Glomerular visceral epithelial cell (primary cell): ENCODE results near the gene DAPL1.

Experiments used
- DNase-seq: peaks from one replicate; pipeline ENCODE4 v3.0.0-alpha.2; 2016; ENCODE audit errors: extremely low spot score

The DAPL1 gene, protein sequence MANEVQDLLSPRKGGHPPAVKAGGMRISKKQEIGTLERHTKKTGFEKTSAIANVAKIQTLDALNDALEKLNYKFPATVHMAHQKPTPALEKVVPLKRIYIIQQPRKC

DNA sequence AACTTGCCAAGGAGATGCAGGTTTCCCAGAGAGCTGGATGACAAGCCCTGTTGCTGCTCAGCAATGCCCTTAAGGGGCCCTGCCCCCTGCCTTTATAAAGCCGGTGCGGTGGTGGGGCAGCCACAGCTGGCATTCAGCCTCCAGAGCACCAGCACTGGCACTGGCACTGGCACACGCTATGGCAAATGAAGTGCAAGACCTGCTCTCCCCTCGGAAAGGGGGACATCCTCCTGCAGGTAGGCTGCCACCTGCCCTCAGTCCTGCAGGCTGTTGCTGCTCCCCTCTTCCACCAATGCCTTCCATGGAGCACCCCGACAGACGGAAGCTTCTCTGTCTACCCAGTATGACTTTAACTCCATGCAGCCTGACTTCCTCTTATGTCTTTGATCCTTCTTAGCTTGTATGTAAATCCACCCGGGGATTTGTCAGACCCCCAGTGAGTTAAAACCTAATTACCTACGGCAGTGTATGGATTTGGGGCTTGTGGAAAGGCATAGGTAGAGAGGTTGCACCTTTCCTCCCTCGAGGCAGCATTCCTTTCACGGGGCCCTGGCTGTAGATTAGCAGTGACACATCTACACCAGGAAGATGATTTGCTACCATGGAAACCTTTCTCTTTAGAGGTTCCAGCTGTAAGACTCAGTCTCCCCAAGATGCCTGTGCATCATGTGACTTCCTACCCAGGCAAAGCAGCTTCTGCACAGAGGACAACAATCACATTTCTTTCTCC lies at the start of gene DAPL1:
TSS of gene DAPL1 (plus strand) at position 123 of the 730 bp plus-strand sequence. CDS start at position 179, 56 bp downstream.
- DNase-seq, result peak; percentile 42

DNA sequence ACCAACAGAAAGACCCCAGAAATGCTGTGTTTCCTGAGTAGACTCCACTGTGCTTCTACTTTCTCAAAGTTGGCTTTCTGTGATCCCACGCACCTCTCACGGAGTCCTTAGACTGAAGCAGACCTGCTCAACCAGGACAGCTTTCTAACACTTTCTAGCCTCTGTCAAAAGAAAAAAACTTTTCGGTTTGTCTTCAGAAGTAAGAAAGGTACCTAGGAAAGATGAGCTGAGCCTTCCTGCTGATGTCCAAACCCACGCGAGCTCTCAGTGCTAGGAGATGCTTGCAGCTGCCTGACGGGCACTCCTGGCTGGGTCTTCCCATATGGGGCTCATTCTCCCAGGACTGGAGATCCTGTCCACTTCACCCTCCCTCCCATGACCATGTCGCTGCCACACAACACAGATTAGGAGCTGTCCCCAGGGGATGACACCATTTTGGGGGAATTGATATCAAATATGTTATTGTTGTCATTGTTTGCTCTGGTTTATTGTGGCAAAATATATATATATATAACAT lies 49.2 kb upstream of the DAPL1 start:
- no peak for DNase-seq

DNA sequence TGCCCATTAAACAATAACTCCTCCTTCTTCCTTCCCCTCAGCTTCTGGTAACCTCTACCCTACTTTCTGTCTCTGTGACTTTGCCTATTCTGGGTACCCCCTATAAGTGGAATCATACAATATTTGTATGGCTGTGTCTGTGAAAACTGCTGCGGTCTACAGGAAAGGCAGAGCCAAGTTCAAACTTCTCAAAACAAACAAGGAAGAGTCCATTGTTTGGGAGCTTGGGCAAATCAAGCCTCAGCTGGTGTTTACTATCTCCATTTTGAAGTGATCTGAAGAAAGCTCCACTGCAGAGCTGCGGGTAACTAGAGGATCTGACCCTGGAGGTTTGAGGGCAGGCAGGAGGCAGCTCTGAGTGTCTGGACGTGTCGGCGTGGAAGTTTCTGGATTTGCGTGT lies 48.6 kb upstream of the DAPL1 start:
- DNase-seq, result no peak

DNA sequence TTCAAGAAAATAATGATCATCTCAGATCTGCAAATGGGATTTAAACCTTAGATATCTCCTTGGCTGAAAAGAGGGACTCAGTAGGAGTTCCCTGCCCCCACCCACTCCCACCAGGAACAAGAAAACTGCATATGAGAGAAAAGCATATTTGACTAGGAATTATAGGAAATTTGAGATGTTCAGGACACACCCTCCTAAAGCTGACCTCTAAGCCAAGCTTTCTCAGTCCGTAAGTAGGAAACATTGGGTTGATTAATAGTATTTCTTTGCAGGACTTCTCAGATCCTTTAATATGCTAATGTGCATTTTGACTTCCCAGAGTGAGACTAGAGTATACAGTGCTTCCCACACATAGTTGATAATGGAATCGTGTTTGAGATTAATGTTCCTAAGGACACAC lies 47.8 kb upstream of the DAPL1 start:
- no peak for DNase-seq

DNA sequence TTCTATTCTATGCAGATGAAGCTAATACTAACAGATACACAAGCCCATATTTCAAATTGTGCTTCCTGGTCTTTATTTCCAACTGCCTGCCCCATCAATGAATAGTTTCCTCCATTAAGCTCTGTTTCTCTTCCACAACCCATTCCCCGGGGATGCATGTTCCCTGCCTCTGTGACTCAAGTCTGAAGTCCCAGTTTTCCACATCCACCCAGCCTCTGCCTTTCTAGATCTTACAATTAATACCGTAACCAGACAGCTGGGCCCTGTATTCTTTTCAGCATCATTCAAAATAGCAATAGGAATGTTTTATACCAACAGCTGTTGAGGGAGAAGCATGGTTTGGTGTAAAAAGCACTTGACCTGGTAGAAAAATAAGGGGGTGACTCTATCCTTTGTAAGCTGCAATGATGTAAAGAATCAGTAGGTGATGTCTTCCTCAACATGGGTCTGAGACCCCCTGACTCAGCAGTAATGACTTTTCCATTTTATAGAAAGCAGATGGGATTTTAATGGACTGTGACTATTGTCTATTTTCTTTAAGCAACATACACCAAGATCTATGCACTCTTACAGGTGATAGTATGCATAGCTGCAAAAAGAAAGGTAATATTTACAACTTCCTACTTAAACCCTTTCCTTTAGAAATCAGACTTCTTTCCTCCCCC lies 46.1 kb upstream of the DAPL1 start:
- DNase-seq, result no peak

DNA sequence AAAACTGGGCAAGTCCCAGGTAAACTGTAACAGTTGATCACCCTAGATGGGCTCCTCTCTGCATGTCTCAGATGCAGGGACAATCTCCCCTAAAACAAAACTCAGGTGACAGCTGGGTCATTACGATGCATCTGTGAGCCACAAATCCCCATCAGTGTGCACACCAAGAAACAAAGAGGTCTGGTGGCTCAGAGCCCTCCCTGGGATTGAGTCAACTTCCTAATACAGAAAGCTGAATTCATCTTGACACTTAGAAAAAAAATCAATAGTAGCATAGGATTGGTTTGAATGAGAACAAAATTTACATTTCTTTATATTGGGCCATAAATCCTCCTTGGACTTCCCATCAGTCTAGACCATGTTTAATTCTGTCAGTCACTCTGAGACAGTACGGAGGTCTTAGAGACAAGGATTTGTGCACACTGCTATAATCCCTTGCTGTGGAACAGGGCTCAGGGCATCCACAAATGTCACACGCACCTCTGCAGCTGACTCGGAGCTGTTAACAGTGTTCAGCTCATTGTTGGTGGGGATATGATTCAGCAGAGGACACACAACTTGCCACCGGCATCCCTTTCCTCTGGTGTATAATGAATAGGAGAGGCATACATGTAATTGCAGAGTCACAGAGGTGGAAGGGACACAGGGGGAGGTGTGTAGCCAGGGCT lies 44.5 kb upstream of the DAPL1 start:
- no peak for DNase-seq

DNA sequence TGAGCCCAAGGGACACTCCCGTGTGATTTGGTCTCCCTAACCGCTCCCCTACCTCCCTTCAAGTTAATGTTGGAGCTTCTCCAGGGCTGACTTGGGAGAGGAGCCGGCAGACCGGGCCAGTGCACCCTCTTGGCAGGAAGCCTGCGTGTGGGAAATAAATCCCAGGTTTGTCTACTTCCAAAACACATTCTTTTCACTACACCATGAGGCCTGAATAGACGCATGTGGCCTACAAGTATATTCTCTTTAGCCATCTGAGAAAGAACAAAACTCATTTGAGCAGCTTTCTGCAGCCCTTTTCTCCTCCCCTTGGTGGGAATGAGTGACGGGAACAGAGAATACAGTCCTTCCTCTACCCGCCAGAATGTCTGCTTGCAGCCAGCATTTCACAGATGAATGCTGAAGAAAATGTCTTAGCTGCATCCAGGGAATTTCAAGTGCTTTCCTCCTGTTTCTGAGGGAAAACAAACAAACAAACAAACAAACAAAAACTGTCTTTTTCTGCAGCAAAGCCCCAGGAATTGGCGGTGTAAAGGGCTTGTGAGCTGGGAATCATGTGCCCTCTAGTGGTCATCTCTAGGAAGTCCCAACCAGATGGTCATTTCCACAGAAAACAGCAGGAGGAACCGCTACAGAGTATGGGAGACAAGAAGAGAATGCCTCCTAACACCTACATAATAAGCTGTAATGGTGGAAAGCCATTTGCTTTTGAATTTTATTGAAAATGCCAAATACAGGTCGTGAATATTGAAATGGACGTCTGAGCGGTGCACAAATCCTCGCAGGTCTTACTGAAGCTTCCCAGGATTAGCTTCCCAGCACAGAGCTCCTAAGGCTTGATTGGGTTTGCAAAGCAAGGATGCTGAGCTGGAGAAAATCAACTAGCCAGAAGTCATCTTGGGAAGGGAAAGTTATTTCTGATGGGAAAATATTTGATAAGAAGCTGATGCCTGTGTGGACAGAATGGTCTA lies 41.2 kb upstream of the DAPL1 start:
- DNase-seq, result peak; percentile 64

DNA sequence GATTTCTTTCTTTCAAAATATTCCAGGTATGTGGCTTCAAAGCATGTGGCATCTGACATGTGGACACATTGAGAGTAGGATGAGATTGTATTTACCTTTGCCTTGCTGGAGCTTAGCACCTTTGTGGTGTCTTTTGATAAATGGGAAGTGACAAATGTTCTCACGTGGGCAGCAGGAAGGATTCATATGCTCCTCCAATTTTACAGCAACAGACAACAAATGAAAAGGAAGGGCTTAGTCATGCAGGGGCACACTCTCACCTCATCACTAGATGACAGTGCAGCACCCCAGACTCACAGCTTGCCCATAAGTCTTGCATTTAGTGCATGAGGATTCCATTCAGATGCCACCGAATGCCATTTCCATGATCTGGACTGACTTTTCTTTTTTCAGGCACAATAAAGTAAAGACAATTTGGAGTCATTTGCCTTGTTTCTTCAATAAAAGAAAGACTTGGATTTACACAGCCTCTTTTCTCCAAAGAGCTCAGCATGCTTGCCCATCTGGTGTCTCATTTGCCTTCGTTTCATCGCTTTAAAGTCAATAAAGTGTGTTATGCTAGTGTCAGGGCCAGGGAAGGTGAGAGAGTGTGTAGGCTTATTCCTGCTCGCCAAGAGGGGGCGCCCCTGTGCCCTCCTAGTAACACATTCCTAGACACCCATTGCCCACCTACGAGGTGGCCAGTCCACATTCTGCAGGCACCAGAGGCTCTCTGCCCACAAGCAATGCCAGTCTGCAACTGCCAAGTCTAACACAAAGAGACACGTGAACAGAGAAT lies 39.6 kb upstream of the DAPL1 start:
- DNase-seq, result no peak

DNA sequence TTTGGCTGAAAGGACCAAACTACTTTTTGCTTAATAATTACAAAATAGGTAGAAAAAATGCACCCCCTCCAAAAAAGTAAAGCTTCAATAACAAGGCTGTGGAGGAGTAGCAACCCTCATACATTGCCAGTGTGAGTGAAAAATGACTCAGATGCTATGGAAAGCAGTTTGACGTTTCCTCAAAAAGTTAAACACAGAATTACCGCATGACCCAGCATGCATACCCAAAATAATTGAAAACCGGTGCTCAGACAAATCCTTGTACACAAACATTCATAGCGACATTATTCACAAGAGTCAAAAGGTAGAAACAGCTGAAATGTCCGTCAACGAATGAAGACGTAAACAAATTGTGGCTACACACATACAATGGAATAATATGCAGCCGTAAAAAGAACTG lies 38.8 kb upstream of the DAPL1 start:
- no peak for DNase-seq

DNA sequence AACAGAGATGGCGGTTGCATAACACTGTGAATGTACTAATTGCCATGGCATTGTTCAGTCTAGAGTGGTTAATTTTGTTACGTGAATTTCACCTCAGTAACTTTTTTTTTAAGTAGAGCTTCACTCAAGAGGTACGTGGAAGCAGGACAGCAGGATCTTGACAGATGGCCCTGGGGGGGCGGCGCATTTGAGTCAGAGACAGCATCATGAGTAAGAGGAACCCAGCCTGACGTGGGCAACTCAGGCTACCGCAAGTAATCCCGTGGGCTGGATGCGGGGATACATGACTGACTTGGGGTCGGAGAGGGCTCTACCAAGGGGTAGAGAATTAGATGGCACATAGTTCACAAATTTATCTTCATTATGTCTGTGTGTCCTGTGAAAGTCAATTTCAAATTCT lies 38.1 kb upstream of the DAPL1 start:
- no peak for DNase-seq

DNA sequence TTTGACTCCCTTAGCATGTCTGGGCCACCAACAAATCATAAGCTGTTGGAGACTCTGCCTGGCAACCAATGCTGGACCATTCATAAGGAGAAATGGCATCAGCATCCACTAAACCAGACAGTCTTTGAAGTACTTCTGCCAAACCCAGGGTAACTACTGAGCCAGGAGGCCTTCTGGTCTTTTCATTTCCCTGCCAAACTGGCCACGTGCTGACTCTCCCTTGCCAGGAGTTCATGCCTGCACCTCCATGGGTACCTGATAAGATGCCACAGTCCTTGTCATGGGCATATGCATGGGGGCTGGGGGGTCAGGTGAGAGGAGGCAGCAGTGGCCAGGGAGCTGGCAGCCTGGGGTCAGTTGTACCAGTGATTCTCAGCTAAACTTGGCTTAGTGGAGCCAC lies 34.2 kb upstream of the DAPL1 start:
- DNase-seq, result no peak

DNA sequence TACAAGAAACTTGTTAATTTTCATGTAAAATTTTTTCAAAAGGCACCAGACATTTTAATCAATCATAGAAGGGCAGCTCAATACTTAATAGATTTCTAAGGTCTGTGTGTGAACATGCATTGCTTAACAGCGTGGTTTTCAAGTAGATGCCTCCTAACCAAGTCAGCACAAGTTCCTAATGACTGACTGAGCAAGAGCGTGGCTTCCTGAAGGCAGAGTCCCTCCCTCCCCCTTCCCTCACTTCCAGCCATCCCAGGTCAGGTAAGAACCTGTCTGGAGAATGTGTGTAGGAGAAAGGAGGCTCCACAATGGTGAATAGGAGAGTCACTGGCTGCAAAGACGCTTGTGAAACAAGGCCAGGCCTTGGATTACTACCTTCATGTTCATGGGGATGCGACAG lies 33.5 kb upstream of the DAPL1 start:
- DNase-seq, result peak; percentile 46

DNA sequence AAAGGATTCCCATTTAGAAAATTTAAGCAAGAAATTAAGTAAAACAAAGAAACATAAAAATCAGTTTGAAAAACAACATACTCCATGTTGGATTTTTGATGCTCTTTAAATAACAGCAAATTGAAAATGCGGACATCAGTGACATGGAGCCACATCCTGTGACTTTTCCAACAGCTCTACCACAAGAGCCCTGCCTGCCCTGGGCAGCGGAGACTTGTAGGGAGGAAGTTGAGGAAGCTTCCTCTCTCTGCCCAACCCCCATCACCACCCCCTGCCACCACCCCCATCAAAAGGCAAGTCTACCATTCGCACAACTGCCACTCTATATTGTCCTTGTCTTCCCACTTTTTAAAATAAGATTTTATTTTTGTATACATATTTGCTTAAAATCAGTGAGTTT lies 32.8 kb upstream of the DAPL1 start:
- no peak for DNase-seq

DNA sequence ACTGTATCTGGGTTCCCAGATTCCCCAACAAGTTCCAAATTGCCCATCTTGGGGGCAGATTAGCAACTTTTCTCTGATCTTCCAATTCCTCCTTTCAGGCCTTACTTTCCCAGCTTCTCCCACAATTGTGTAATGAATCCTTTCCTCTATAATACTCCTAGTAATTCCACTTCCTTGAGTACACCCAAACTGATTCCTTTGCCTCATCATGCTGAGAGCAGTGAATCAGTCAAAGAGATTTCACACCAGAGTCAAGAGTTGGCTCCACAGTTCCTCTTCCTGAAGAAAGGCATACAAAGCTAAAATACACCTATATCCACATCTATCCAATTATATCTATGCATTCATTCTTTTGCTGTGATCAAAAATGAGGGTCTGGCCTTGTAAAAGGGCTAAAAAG lies 28.6 kb upstream of the DAPL1 start:
- no peak for DNase-seq

DNA sequence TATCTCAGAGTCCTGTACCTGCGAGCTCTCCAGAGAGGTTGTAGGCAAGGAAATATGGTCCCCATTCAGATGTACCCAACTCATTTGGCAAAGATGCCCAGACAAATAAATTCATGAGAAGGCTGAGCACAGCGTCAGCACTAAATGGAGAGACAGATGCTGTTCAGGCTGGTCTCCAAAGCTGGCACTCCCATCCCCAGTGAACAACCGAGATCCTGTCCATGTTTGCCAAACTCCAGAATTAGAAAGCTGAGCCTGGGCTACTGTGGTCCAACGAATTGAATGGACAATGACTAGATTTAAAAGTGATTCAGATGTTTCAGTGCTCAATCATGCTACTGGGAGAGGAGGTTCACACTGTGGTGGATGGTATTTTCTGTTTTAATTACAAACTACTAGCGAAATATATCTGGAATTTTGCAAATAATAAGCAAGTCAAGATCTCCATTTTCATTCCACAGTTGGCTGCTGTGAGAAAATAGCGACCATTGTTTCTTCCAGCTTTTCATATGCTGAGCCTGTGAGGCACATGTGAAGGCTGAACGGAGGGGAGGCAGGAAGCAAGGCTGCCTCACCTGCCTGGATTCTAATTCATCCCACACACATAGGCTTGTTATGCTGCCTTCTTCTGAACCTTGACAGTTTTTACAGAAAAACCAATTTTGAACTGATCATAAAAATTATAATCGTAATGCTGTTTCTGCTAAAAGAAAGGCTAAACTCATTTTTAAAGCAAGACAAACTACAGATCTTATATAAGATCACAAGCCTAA lies 22.6 kb upstream of the DAPL1 start:
- DNase-seq, result no peak

DNA sequence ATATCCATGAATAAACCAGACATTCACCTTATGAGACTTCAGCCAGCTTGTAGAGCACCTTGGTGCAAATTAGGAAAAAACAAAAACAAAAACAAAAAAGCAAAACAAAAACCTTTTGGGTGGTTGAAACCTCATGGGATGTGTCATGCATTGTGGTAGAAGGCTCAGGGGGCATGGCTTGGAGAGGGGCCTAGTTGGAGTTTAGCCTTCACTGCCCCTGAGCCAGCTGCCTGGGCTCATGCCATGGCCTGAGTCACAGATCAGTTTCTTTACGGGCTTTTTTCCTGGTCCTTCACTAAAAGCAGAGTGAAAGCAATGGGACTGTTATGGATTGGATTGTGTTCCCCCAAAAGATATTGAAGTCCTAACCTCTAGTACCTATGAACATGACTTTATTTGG lies 22.0 kb upstream of the DAPL1 start:
- DNase-seq, result peak; percentile 54

DNA sequence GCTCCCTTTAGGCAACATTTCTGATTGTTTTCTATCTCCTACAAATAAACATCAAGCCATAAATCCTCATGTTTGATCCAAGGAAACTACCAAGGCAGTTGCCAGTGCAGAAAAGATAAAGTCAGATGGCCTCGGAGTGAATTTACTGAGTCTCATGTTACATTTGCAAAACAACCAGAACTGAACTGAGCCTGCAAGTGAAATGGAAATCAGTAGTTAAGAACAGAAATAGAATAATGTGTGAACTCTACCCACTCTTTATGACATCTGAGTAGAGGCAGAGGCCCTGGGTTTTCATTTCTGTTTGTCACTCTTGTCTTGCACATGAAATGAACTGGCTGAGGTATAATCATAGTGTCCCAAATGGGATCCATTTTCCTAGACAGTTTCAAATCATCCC lies 20.4 kb upstream of the DAPL1 start:
- DNase-seq, result no peak

DNA sequence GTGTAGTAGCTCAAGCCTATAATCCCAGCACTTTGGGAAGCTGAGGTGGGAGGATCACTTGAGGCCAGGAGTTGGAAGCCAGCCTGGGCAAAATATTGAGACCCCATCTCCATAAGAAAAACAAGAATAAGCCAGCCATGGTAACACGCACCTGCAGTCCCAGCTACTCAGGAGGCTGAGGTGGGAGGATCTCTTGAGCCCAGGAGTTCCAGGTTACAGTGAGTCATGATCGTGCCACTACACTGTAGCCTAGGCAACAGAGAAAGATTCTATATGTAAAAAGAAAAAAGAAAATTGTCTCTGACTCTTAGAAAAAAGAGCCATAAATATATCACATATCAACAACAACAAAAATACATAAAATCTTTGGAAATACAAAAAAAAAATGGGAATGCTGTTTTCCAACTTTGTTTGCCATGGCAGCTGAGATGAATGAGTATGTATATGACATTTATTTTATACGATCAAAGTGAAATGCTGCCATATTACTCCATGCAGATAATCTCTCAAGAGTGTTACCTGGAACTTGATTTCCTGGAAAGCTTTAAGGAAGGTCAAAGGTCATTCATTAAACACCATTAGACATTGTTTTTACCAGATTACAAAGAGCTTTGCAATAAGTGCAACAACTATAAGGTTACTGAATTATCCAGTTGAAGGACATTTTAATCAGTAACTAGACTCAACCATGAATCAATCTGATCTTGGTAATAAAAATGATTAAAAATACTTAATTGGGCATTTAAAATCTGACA lies 19.7 kb upstream of the DAPL1 start:
- no peak for DNase-seq

DNA sequence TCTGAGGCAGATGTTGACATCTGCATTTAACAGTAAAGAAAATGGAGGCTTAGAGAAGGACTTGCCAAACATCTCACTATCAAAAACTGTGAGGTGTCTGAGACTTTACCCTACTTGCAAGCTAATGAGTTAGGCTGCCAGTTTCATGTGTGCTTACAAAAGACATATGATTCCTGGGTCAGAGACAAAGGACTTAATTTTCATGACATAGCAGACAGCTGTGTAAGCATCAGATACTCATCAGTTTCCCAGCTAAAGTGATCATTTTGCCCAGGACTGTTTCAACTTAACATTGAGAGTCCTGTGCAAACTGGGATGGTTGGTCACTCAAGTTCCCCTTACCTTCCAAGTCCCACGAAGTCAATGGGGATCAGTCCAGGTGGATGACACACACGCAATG lies 18.9 kb upstream of the DAPL1 start:
- no peak for DNase-seq
